A673 (cell line): Measurements from ENCODE around the gene SNAPIN. TPM values are rescaled to one million over a fixed set of nuclear protein-coding genes. Genes with fewer than 3 reads are reported as not detected.

Experiments
- BruUV-seq: library from RNA; stranded (reverse); fragments of 400-500 nt; replicated peaks from 2 replicates; lab custom pipeline; 2021; lab: Mats Ljungman, UMichigan
- CTCF ChIA-PET: fragments of 300-600 bp; sonication (Branson Sonifier 250); formaldehyde crosslinking; loops from one replicate; lab custom pipeline; 2022; ENCODE audit warnings: antibody characterized with exemption; lab: Charles Lee
- POLR2A ChIA-PET: fragments of 300-600 bp; sonication (Branson Sonifier 250); formaldehyde crosslinking; loops from one replicate; lab custom pipeline; 2022; ENCODE audit warnings: antibody characterized with exemption; ENCODE audit not compliant: low non-redundant PET; lab: Charles Lee
- DNase-seq: peaks from one replicate; pipeline ENCODE4 v3.0.0-alpha.2; 2015; ENCODE audit warnings: low spot score
- H3K27ac ChIP-seq: fragments of 200-600 bp; sonication (generic); 2 replicates; pipeline ENCODE4 v1.5.1; 2016; ENCODE audit warnings: mixed run types, low read depth, mild to moderate bottlenecking, mixed read lengths, antibody characterized with exemption, low read length; ENCODE audit not compliant: poor library complexity, severe bottlenecking
- H3K27me3 ChIP-seq: fragments of 200-600 bp; sonication (generic); replicated peaks from 2 replicates; pipeline ENCODE4 v1.6.1; 2017; ENCODE audit warnings: mixed run types, low read depth, mild to moderate bottlenecking, mixed read lengths, antibody characterized with exemption, low read length; ENCODE audit not compliant: insufficient read depth, poor library complexity
- H3K36me3 ChIP-seq: fragments of 200-600 bp; sonication (generic); 2 replicates; pipeline ENCODE4 v1.6.1; 2016; ENCODE audit warnings: mixed run types, mild to moderate bottlenecking, mixed read lengths, antibody characterized with exemption, low read length; ENCODE audit not compliant: insufficient read depth, poor library complexity, severe bottlenecking
- H3K4me1 ChIP-seq: fragments of 200-600 bp; sonication (generic); 2 replicates; pipeline ENCODE4 v1.6.1; 2017; ENCODE audit warnings: mixed run types, mild to moderate bottlenecking, mixed read lengths, antibody characterized with exemption, low read length; ENCODE audit not compliant: insufficient read depth, poor library complexity, severe bottlenecking
- H3K4me3 ChIP-seq: fragments of 200-600 bp; sonication (generic); 2 replicates; pipeline ENCODE4 v1.5.1; 2016; ENCODE audit warnings: low read depth, mixed run types, mild to moderate bottlenecking, mixed read lengths, low read length; ENCODE audit not compliant: poor library complexity, severe bottlenecking
- H3K9me3 ChIP-seq: fragments of 200-600 bp; sonication (generic); 2 replicates; pipeline ENCODE4 v1.6.1; 2016; ENCODE audit warnings: mixed run types, low read depth, mild to moderate bottlenecking, mixed read lengths, antibody characterized with exemption, low read length; ENCODE audit not compliant: poor library complexity, severe bottlenecking
- CTCF ChIP-seq: fragments of 300-800, 200-600 bp; sonication (generic); conservative IDR thresholded peaks from 2 replicates; pipeline ENCODE4 v1.5.1; 2017; ENCODE audit warnings: low read depth, mild to moderate bottlenecking, antibody characterized with exemption, low read length, moderate library complexity, mixed read lengths
- EZH2 ChIP-seq: fragments of 200-600 bp; sonication (generic); IDR thresholded peaks from 2 replicates; pipeline ENCODE4 v1.6.1; 2017; ENCODE audit warnings: borderline replicate concordance, low read depth, mild to moderate bottlenecking, mixed read lengths, antibody characterized with exemption, low read length; ENCODE audit not compliant: poor library complexity, severe bottlenecking
- intact Hi-C: fragments of 100-400 bp; cut with micrococcal nuclease; formaldehyde crosslinking; loops from one replicate; pipeline ENCODE4 v1.10.0; 2022; ENCODE audit not compliant: unreplicated experiment
- total RNA-seq: library from RNA; stranded (reverse); gene quantifications from 2 replicates; pipeline ENCODE4 v1.2.3, GENCODE V29; 2021

The SNAPIN gene
- total RNA-seq, 1 experiment from 2014 or later = 47.4 TPM

GRCh38 chr1:153661111-153661708 lies 2.7 kb downstream of the SNAPIN start:
- H3K36me3 ChIP-seq = peaks cover 55% of the 10 kb centered on the region
- peak; percentile 46 for DNase-seq
- ChIA-PET CTCF (no interaction called here), POLR2A (interaction anchor here (0.6 kb wide), 1 partner anchor 306 kb away, joined by 6 read pairs; no protein-coding TSS in a partner anchor)
- H3K27me3 ChIP-seq = no peaks in the 10 kb centered on the region
- intact Hi-C loops = no loop called here
- TF ChIP-seq EZH2 = no peak
- no peak for TF ChIP-seq CTCF
- peaks cover 13% of the 10 kb centered on the region for H3K4me1 ChIP-seq
- H3K4me3 ChIP-seq = no peak overlapping the region
- H3K27ac ChIP-seq = peak overlapping the region; percentile 65
- TSS peak; percentile 6 for BruUV-seq
- no peaks in the 10 kb centered on the region for H3K9me3 ChIP-seq

GRCh38 chr1:153662269-153662668 lies 3.8 kb downstream of the SNAPIN start:
- no peak overlapping the region for H3K4me3 ChIP-seq
- H3K4me1 ChIP-seq = peaks cover 13% of the 10 kb centered on the region
- H3K27me3 ChIP-seq = no peaks in the 10 kb centered on the region
- H3K9me3 ChIP-seq = no peaks in the 10 kb centered on the region
- CTCF ChIA-PET = no interaction called here
- no peak for DNase-seq
- H3K27ac ChIP-seq = peak overlapping the region; percentile 65
- intact Hi-C loops = no loop called here
- POLR2A ChIA-PET = no interaction called here
- no peak for TF ChIP-seq CTCF
- no peak for TF ChIP-seq EZH2
- BruUV-seq = TSS peak; percentile 73
- peaks cover 65% of the 10 kb centered on the region for H3K36me3 ChIP-seq

GRCh38 chr1:153663211-153663610 lies 4.7 kb downstream of the SNAPIN start:
- ChIA-PET CTCF (no interaction called here), POLR2A (no interaction called here)
- no TSS peak for BruUV-seq
- Histone ChIP-seq H3K36me3 (peaks cover 75% of the 10 kb centered on the region), H3K27ac (no peak overlapping the region), H3K27me3 (no peaks in the 10 kb centered on the region), H3K4me1 (peaks cover 10% of the 10 kb centered on the region), H3K9me3 (no peaks in the 10 kb centered on the region), H3K4me3 (no peak overlapping the region)
- intact Hi-C loops = no loop called here
- TF ChIP-seq CTCF (no peak), EZH2 (no peak)
- no peak for DNase-seq
